Endodermal cell (in vitro differentiated cells): ENCODE data around the gene COL15A1. TPM values are rescaled to one million over a fixed set of nuclear protein-coding genes. Genes with fewer than 3 reads are reported as not detected.

Experiments
- DNase-seq: peaks from one replicate; pipeline ENCODE4 v3.0.0-alpha.2; 2017
- H3K27ac ChIP-seq: 2 replicates; pipeline ENCODE4 v1.5.1; 2013; ENCODE audit warnings: mild to moderate bottlenecking, low read depth, low read length, moderate library complexity
- H3K27me3 ChIP-seq: 2 replicates; pipeline ENCODE4 v1.6.1; 2013; ENCODE audit warnings: mild to moderate bottlenecking, low read length, moderate library complexity; ENCODE audit not compliant: insufficient read depth, control insufficient read depth, poor library complexity, severe bottlenecking
- H3K36me3 ChIP-seq: 2 replicates; pipeline ENCODE4 v1.7.0; 2013; ENCODE audit warnings: mild to moderate bottlenecking, low read length, moderate library complexity; ENCODE audit not compliant: control insufficient read depth, insufficient read depth
- H3K4me1 ChIP-seq: one replicate; pipeline ENCODE4 v1.7.0; 2013; ENCODE audit warnings: low read length; ENCODE audit not compliant: control insufficient read depth, insufficient read depth
- H3K4me3 ChIP-seq: 2 replicates; pipeline ENCODE4 v1.5.1; 2013; ENCODE audit warnings: mild to moderate bottlenecking, low read length, moderate library complexity
- H3K9ac ChIP-seq: 2 replicates; pipeline ENCODE4 v1.6.1; 2013; ENCODE audit warnings: mild to moderate bottlenecking, low read length, moderate library complexity; ENCODE audit not compliant: poor library complexity, severe bottlenecking; ENCODE audit errors: extremely low read depth
- H3K9me3 ChIP-seq: 2 replicates; pipeline ENCODE4 v1.6.1; 2013; ENCODE audit warnings: mild to moderate bottlenecking, low read length, moderate library complexity; ENCODE audit not compliant: control insufficient read depth
- H3K27ac Mint-ChIP-seq: 2 replicates; pipeline ENCODE4 v1.8.0; 2020; ENCODE audit warnings: mixed read lengths
- H3K27me3 Mint-ChIP-seq: 2 replicates; pipeline ENCODE4 v1.8.0; 2021; ENCODE audit warnings: mild to moderate bottlenecking, mixed read lengths; ENCODE audit not compliant: insufficient read depth
- H3K36me3 Mint-ChIP-seq: 2 replicates; pipeline ENCODE4 v1.8.0; 2020; ENCODE audit warnings: low read depth, mixed read lengths
- H3K4me1 Mint-ChIP-seq: 2 replicates; pipeline ENCODE4 v1.8.0; 2020; ENCODE audit warnings: mixed read lengths
- H3K4me3 Mint-ChIP-seq: 2 replicates; pipeline ENCODE4 v1.8.0; 2020; ENCODE audit warnings: mild to moderate bottlenecking, moderate library complexity, mixed read lengths
- H3K9me3 Mint-ChIP-seq: 2 replicates; pipeline ENCODE4 v1.8.0; 2020; ENCODE audit warnings: mild to moderate bottlenecking, mixed read lengths
- CTCF ChIP-seq: fragments of 200-600 bp; sonication (generic); conservative IDR thresholded peaks from 2 replicates; pipeline ENCODE4 v1.5.0; 2021; ENCODE audit warnings: antibody characterized with exemption, mild to moderate bottlenecking
- WGBS, 2 experiments: methylation state at CpG; one replicate each; pipeline versions ENCODE4 v1.1.5 to v1.1.7; 2013; ENCODE audit warnings: missing lambda C conversion rate in 2 of 2, mixed read lengths in 1 of 2; ENCODE audit not compliant: insufficient coverage in 1 of 2, insufficient read length in 1 of 2; 5-methylcytosine and 5-hydroxymethylcytosine counted together
- total RNA-seq, 2 donors: library from RNA; stranded (reverse); fragmentation: NEBNext Ultra II Directional in 1 of 2; extraction: Animal tissue kit (Norgen Biotek cat#: 25700) in 1 of 2; gene quantifications; 2 replicates in 1 of 2; 3 replicates in 1 of 2; pipeline ENCODE4 v1.2.1, GENCODE V29; 2021

Gene COL15A1
- total RNA-seq, 2 donors from 2014 or later = 0.27 TPM; not detected in 1

- Mint-ChIP-seq H3K9me3 (no peaks in the 10 kb centered on the region), H3K4me1 (peaks cover 8% of the 10 kb centered on the region), H3K27me3 (peaks cover 39% of the 10 kb centered on the region), H3K36me3 (no peaks in the 10 kb centered on the region), H3K27ac (no peak overlapping the region), H3K4me3 (no peak overlapping the region)
- Histone ChIP-seq H3K27me3 (peaks cover 27% of the 10 kb centered on the region), H3K4me1 (peaks cover 13% of the 10 kb centered on the region), H3K27ac (no peak overlapping the region), H3K9me3 (no peaks in the 10 kb centered on the region), H3K9ac (no peak overlapping the region), H3K36me3 (no peaks in the 10 kb centered on the region), H3K4me3 (no peak overlapping the region)
- no peak for DNase-seq
- 93 to 100% methylated on average over 2 to 9 of the region's 9 CpGs for WGBS, 2 experiments
- TF ChIP-seq CTCF = no peak
Observed at GRCh38 chr9:98977246-98977714, 33.6 kb downstream of the COL15A1 start.

GRCh38 chr9:98977813-98978212 is 34.1 kb downstream of the COL15A1 start:
- no peaks in the 10 kb centered on the region for H3K9me3 Mint-ChIP-seq
- 96% methylated on average over 3 of the region's 3 CpGs for WGBS, 2 experiments
- Histone ChIP-seq H3K9me3 (no peaks in the 10 kb centered on the region), H3K9ac (no peak overlapping the region), H3K36me3 (no peaks in the 10 kb centered on the region), H3K4me1 (peaks cover 13% of the 10 kb centered on the region), H3K4me3 (no peak overlapping the region), H3K27ac (no peak overlapping the region), H3K27me3 (peaks cover 27% of the 10 kb centered on the region)
- H3K4me1 Mint-ChIP-seq = peaks cover 8% of the 10 kb centered on the region
- H3K4me3 Mint-ChIP-seq = no peak overlapping the region
- no peak overlapping the region for H3K27ac Mint-ChIP-seq
- DNase-seq = no peak
- no peaks in the 10 kb centered on the region for H3K36me3 Mint-ChIP-seq
- TF ChIP-seq CTCF = no peak
- peaks cover 39% of the 10 kb centered on the region for H3K27me3 Mint-ChIP-seq

- no peak for DNase-seq
- H3K4me1 Mint-ChIP-seq = peaks cover 8% of the 10 kb centered on the region
- no peak for TF ChIP-seq CTCF
- no peaks in the 10 kb centered on the region for H3K36me3 ChIP-seq
- H3K27me3 Mint-ChIP-seq = peaks cover 37% of the 10 kb centered on the region
- no peak overlapping the region for H3K27ac Mint-ChIP-seq
- peaks cover 13% of the 10 kb centered on the region for H3K4me1 ChIP-seq
- H3K9me3 ChIP-seq = no peaks in the 10 kb centered on the region
- H3K27me3 ChIP-seq = peaks cover 27% of the 10 kb centered on the region
- no peaks in the 10 kb centered on the region for H3K36me3 Mint-ChIP-seq
- WGBS, 2 experiments = 6 to 23% methylated on average over 3 to 5 of the region's 5 CpGs
- no peak overlapping the region for H3K4me3 Mint-ChIP-seq
- no peak overlapping the region for H3K9ac ChIP-seq
- no peak overlapping the region for H3K27ac ChIP-seq
- H3K4me3 ChIP-seq = no peak overlapping the region
- no peaks in the 10 kb centered on the region for H3K9me3 Mint-ChIP-seq
Observed at GRCh38 chr9:98978231-98978681, 34.5 kb downstream of the COL15A1 start.
